Type B pancreatic cell (in vitro differentiated cells): ENCODE results near the gene CCDC34. TPM values are rescaled to one million over a fixed set of nuclear protein-coding genes. Genes with fewer than 3 reads are reported as not detected.
A peak's percentile ranks its signal among the peaks of the same experiment; 100 is the strongest.

Experiments
- DNase-seq: peaks from one replicate; pipeline ENCODE4 v3.0.0; 2021; ENCODE audit warnings: mixed read lengths; ENCODE audit not compliant: unreplicated experiment; ENCODE audit errors: extremely low spot score
- H3K27ac Mint-ChIP-seq: 2 replicates; pipeline ENCODE4 v1.8.0; 2021; ENCODE audit warnings: mild to moderate bottlenecking, mixed read lengths
- H3K27me3 Mint-ChIP-seq: 2 replicates; pipeline ENCODE4 v1.8.0; 2021; ENCODE audit warnings: mixed read lengths
- H3K36me3 Mint-ChIP-seq: 2 replicates; pipeline ENCODE4 v1.8.0; 2021; ENCODE audit warnings: mixed read lengths
- H3K4me1 Mint-ChIP-seq: one replicate; pipeline ENCODE4 v1.8.0; 2021; ENCODE audit warnings: mixed read lengths; ENCODE audit not compliant: unreplicated experiment
- H3K4me3 Mint-ChIP-seq: 2 replicates; pipeline ENCODE4 v1.8.0; 2021; ENCODE audit warnings: mild to moderate bottlenecking, mixed read lengths
- H3K9me3 Mint-ChIP-seq: 2 replicates; pipeline ENCODE4 v1.8.0; 2021; ENCODE audit warnings: mixed read lengths
- total RNA-seq: library from RNA; stranded (reverse); gene quantifications from 2 replicates; pipeline ENCODE4 v1.2.1, GENCODE V29; 2021; ENCODE audit warnings: low replicate concordance
- TF ChIP-seq, protein P1 (sequence below): fragments of 200-600 bp; sonication (generic); conservative IDR thresholded peaks from 2 replicates; pipeline ENCODE4 v1.5.0; 2021; ENCODE audit warnings: antibody characterized with exemption, mild to moderate bottlenecking

CCDC34 gene
- total RNA-seq, 1 donor from 2014 or later: 30.4 TPM

GRCh38 chr11:27391331-27392015 is 28.5 kb upstream of the CCDC34 start:
- Mint-ChIP-seq H3K27ac (peak overlapping the region; percentile 72), H3K27me3 (no peaks in the 10 kb centered on the region), H3K4me1 (peaks cover 40% of the 10 kb centered on the region), H3K4me3 (no peak overlapping the region), H3K36me3 (peaks cover 3% of the 10 kb centered on the region), H3K9me3 (no peaks in the 10 kb centered on the region)
- TF ChIP-seq, protein P1, sequence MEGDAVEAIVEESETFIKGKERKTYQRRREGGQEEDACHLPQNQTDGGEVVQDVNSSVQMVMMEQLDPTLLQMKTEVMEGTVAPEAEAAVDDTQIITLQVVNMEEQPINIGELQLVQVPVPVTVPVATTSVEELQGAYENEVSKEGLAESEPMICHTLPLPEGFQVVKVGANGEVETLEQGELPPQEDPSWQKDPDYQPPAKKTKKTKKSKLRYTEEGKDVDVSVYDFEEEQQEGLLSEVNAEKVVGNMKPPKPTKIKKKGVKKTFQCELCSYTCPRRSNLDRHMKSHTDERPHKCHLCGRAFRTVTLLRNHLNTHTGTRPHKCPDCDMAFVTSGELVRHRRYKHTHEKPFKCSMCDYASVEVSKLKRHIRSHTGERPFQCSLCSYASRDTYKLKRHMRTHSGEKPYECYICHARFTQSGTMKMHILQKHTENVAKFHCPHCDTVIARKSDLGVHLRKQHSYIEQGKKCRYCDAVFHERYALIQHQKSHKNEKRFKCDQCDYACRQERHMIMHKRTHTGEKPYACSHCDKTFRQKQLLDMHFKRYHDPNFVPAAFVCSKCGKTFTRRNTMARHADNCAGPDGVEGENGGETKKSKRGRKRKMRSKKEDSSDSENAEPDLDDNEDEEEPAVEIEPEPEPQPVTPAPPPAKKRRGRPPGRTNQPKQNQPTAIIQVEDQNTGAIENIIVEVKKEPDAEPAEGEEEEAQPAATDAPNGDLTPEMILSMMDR: no peak
- DNase-seq: no peak

- no peak for DNase-seq
- Mint-ChIP-seq H3K36me3 (peaks cover 5% of the 10 kb centered on the region), H3K4me1 (peaks cover 36% of the 10 kb centered on the region), H3K27me3 (no peaks in the 10 kb centered on the region), H3K9me3 (no peaks in the 10 kb centered on the region), H3K27ac (no peak overlapping the region), H3K4me3 (no peak overlapping the region)
- TF ChIP-seq, protein P1: no peak
Measured at GRCh38 chr11:27390318-27391295, 27.6 kb upstream of the CCDC34 start.

DNA sequence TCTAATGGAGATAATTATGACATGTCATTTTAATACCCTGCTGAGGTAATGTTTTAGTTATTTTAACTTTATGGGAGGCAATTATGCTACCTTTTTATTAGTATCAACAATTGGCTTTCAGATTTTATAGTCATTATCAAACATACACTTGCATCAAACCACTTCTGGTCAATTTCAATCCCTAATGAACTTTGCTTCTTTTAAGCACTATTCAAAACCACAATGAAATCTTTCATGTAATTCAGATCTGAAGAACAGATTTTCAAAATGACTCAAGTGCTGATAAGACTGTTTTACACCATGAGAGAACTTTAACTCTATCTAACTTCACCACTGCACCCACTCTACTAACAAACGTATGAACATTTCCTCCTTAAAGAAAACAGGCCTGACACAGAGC is 25.9 kb upstream of the CCDC34 start:
- TF ChIP-seq, protein P1: no peak
- Mint-ChIP-seq H3K4me1 (peaks cover 25% of the 10 kb centered on the region), H3K27ac (peak overlapping the region; percentile 5), H3K9me3 (no peaks in the 10 kb centered on the region), H3K36me3 (peaks cover 12% of the 10 kb centered on the region), H3K4me3 (no peak overlapping the region), H3K27me3 (no peaks in the 10 kb centered on the region)
- DNase-seq: no peak

- H3K4me1 Mint-ChIP-seq: peaks cover 23% of the 10 kb centered on the region
- peaks cover 12% of the 10 kb centered on the region for H3K36me3 Mint-ChIP-seq
- no peak overlapping the region for H3K4me3 Mint-ChIP-seq
- no peak for DNase-seq
- no peaks in the 10 kb centered on the region for H3K27me3 Mint-ChIP-seq
- no peak overlapping the region for H3K27ac Mint-ChIP-seq
- TF ChIP-seq, protein P1: no peak
- H3K9me3 Mint-ChIP-seq: no peaks in the 10 kb centered on the region
Measured at GRCh38 chr11:27388001-27388400, 25.0 kb upstream of the CCDC34 start.

DNA sequence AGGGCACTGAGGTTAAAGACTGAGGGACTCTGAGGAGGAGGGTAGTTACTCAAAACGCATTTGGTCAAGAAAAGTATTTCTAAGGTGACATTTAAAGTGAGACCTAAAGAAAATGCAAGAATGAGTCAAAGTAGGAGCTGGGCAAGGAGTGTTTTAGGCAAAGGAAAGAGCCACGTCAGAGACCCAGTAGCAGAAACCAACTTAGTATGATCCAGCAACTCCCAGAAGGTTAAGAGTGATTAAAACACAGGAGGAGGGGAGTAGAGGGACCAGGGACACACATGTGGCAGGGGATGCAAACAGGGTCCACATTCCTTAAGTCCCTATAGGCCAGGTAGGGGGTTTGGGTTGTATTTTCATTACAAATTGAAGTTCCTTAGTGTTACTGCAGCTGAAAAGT is 24.3 kb upstream of the CCDC34 start:
- no peak for DNase-seq
- Mint-ChIP-seq H3K4me1 (peaks cover 17% of the 10 kb centered on the region), H3K4me3 (no peak overlapping the region), H3K27ac (no peak overlapping the region), H3K36me3 (peaks cover 12% of the 10 kb centered on the region), H3K27me3 (no peaks in the 10 kb centered on the region), H3K9me3 (no peaks in the 10 kb centered on the region)
- TF ChIP-seq, protein P1: no peak
